Lung (tissue), 12 donors: ENCODE results near the gene SPATS2. TPM values are rescaled to one million over a fixed set of nuclear protein-coding genes. Genes with fewer than 3 reads are reported as not detected.
A peak's percentile ranks its signal among the peaks of the same experiment; 100 is the strongest.

Experiments
- ATAC-seq: fragments of 200-7000 bp; cut with Tn5 transposase; one replicate; pipeline ENCODE4 v1.9.1; 2020; ENCODE audit warnings: moderate number of reproducible peaks; ENCODE audit not compliant: insufficient read depth, low FRiP score
- DNase-seq, 3 donors: peaks; one replicate each; pipeline ENCODE4 v3.0.0-alpha.2; 2013 to 2017
- H3K27ac ChIP-seq, 2 donors: one replicate each; pipeline ENCODE4 v1.5.1; 2013; ENCODE audit warnings: mild to moderate bottlenecking in 2 of 2, moderate library complexity in 2 of 2, control low read depth in 1 of 2, inconsistent platforms in 1 of 2, low read depth in 1 of 2, low read length in 1 of 2
- H3K27me3 ChIP-seq, 3 donors: one replicate each; pipeline ENCODE4 v1.5.1; 2013; ENCODE audit warnings: low read length in 2 of 3; ENCODE audit not compliant: control insufficient read depth in 3 of 3, insufficient read depth in 3 of 3
- H3K36me3 ChIP-seq, 4 donors: one replicate each; pipeline ENCODE4 v1.5.1; 2013; ENCODE audit warnings: low read length in 4 of 4, mild to moderate bottlenecking in 1 of 4, moderate library complexity in 1 of 4; ENCODE audit not compliant: control insufficient read depth in 4 of 4, insufficient read depth in 4 of 4
- H3K4me1 ChIP-seq, 5 donors: one replicate each; pipeline ENCODE4 v1.5.1; 2013; ENCODE audit warnings: low read length in 5 of 5, mild to moderate bottlenecking in 2 of 5, moderate library complexity in 1 of 5; ENCODE audit not compliant: control insufficient read depth in 5 of 5, insufficient read depth in 5 of 5
- H3K4me3 ChIP-seq: one replicate; pipeline ENCODE4 v1.5.1; 2013; ENCODE audit warnings: mild to moderate bottlenecking, control low read depth, moderate library complexity
- H3K9ac ChIP-seq, 2 donors: one replicate each; pipeline ENCODE4 v1.5.1; 2013; ENCODE audit warnings: low read length in 2 of 2, control low read depth in 1 of 2; ENCODE audit not compliant: insufficient read depth in 1 of 2
- H3K9me3 ChIP-seq, 4 donors: one replicate each; pipeline ENCODE4 v1.5.1; 2013; ENCODE audit warnings: low read length in 3 of 4, mild to moderate bottlenecking in 1 of 4, moderate library complexity in 1 of 4; ENCODE audit not compliant: control insufficient read depth in 4 of 4, insufficient read depth in 3 of 4
- WGBS, 2 donors: extraction: QIAGEN DNeasy Blood & Tissue Kit; methylation state at CpG; one replicate each; pipeline ENCODE4 v1.1.7; 2013; 5-methylcytosine and 5-hydroxymethylcytosine counted together
- polyA plus RNA-seq, 2 donors: library from polyadenylated mRNA; stranded (reverse); fragments of 200-250 nt; gene quantifications; one replicate each; pipeline ENCODE4 v1.2.1, GENCODE V29; 2013
- total RNA-seq, 2 donors: library from RNA; depleted of rRNA in 1 of 2; stranded (reverse); fragments of >200 nt in 1 of 2; gene quantifications; one replicate each; pipeline ENCODE4 v1.2.1, GENCODE V29; 2014 to 2021
- TF ChIP-seq, protein P1 (sequence below): IDR thresholded peaks from 2 replicates; pipeline ENCODE4 v1.5.1; 2012; ENCODE audit warnings: mild to moderate bottlenecking; ENCODE audit errors: control extremely low read depth, extremely low read depth
- donor health status: control.
- donor health status: control.
- donor health status: Bipolar disorder and iron deficiency.
- donor health status: healthy.
- donor health status: DM: yes; HTN: yes; CAD: no.

SPATS2 gene
- total and polyA plus RNA-seq, 4 donors = 6.6 to 48.8 (median 10.0) TPM

DNA sequence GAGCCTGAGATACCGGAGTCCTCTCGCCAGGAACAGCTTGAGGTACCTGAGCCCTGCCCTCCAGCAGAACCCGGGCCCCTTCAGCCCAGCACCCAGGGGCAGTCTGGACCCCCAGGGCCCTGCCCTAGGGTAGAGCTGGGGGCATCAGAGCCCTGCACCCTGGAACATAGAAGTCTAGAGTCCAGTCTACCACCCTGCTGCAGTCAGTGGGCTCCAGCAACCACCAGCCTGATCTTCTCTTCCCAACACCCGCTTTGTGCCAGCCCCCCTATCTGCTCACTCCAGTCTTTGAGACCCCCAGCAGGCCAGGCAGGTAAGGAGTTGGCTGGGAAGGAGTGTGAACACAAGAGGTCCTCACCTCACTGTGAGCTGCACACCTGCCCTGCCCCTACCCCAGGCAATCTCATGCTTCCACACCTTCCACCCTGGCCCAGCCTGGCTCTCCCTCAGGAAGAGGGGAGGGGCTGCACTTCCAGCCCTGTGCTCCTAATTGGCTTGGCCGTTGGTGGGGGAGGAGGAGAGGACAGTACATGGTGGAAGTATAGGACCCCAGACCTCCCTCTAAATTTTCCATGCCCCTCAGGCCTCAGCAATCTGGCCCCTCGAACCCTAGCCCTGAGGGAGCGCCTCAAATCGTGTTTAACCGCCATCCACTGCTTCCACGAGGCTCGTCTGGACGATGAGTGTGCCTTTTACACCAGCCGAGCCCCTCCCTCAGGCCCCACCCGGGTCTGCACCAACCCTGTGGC, 36.5 kb upstream of the SPATS2 start:
- Histone ChIP-seq H3K27me3 (peaks cover 7 to 31% (median 29%) of the 10 kb centered on the region in 3 donors), H3K9me3 (no peaks in the 10 kb centered on the region), H3K36me3 (peaks cover 0 to 7% (median 0%) of the 10 kb centered on the region in 4 donors), H3K4me1 (peaks cover 0 to 5% (median 3%) of the 10 kb centered on the region in 5 donors), H3K9ac (no peak overlapping the region), H3K27ac (no peak overlapping the region), H3K4me3 (no peak overlapping the region)
- TF ChIP-seq, protein P1, sequence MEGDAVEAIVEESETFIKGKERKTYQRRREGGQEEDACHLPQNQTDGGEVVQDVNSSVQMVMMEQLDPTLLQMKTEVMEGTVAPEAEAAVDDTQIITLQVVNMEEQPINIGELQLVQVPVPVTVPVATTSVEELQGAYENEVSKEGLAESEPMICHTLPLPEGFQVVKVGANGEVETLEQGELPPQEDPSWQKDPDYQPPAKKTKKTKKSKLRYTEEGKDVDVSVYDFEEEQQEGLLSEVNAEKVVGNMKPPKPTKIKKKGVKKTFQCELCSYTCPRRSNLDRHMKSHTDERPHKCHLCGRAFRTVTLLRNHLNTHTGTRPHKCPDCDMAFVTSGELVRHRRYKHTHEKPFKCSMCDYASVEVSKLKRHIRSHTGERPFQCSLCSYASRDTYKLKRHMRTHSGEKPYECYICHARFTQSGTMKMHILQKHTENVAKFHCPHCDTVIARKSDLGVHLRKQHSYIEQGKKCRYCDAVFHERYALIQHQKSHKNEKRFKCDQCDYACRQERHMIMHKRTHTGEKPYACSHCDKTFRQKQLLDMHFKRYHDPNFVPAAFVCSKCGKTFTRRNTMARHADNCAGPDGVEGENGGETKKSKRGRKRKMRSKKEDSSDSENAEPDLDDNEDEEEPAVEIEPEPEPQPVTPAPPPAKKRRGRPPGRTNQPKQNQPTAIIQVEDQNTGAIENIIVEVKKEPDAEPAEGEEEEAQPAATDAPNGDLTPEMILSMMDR = no peak
- ATAC-seq (no peak), DNase-seq (no peak)
- WGBS, 2 donors = 86 to 87% methylated on average over 14 of the region's 14 CpGs

DNA sequence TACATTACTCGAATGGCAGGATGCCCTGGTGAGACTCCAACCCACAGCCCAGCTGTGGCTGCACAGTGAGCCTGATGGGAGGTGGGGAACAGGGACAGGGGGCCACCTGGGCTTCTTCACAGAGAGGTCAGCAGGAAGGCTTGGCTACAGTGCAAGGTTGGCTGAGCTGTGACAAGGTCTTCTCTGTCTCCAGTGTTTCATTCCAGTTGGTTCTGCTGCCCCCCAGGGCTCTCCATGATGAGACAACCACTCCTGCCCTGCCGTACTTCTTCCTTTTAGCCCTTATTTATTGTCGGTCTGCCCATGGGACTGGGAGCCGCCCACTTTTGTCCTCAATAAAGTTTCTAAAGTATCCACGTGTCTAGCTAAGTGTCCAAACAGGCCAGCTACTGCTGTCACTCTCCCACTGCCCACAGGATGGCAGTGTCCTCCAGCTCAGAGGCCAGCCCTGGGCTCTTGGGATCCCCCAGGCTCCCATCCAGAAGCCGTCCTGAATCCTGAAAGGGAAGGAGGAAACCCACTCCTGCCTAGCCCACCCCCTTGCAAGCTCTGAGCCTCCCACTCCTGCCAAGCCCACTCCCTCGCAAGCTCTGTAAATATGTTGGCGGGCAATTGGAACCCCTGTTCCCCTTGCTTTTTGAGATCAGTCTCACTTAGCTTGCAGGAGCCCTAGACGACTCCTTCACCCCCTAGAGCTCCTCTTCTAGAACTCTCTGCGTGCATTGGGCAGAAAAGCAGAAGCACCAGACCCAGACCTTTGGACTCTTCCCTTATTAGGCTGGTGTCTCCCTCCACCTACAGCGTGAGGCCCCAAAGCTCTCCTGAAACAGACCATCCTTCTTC, 35.7 kb upstream of the SPATS2 start:
- ATAC-seq (peak; percentile 79), DNase-seq (peak; percentile 75 to 80 (median 75))
- peaks cover 7 to 35% (median 32%) of the 10 kb centered on the region in 3 donors for H3K27me3 ChIP-seq
- peaks cover 0 to 7% (median 0%) of the 10 kb centered on the region in 4 donors for H3K36me3 ChIP-seq
- H3K9me3 ChIP-seq = peaks cover 0 to 3% (median 0%) of the 10 kb centered on the region in 4 donors
- H3K27ac ChIP-seq = no peak overlapping the region
- 54 to 67% methylated on average over 11 of the region's 11 CpGs for WGBS, 2 donors
- H3K4me1 ChIP-seq = peaks cover 0 to 6% (median 5%) of the 10 kb centered on the region in 5 donors
- TF ChIP-seq, protein P1 = peak; percentile 45
- H3K9ac ChIP-seq = no peak overlapping the region
- H3K4me3 ChIP-seq = no peak overlapping the region

DNA sequence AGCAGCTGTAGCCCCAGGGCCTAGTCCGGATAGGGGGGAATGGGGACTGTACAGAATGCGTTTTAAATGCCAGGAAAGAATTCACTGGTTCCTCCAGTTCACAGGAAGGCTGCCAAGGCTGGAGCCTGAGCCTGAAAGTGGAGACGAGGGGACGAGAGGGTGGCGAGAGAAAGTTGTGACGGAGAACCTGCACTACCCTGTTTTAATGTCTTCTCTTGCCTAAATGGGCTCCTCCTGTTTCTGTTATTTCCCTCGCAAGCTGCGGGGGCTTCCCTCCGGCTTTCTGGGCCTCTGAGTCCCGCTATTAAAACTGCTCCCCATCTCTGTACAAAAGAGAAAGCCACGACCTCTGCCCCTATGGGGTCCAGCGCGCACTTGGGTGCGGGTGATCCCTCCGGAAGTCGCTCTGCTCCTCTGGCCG, 34.8 kb upstream of the SPATS2 start:
- H3K36me3 ChIP-seq = peaks cover 0 to 7% (median 0%) of the 10 kb centered on the region in 4 donors
- no peak overlapping the region for H3K27ac ChIP-seq
- no peak for ATAC-seq
- H3K9me3 ChIP-seq = peaks cover 0 to 3% (median 0%) of the 10 kb centered on the region in 4 donors
- H3K4me3 ChIP-seq = no peak overlapping the region
- TF ChIP-seq, protein P1 = no peak
- no peak for DNase-seq
- no peak overlapping the region for H3K9ac ChIP-seq
- 60 to 65% methylated on average over 17 of the region's 17 CpGs for WGBS, 2 donors
- H3K4me1 ChIP-seq = peaks cover 0 to 12% (median 5%) of the 10 kb centered on the region in 5 donors
- peaks cover 7 to 42% (median 39%) of the 10 kb centered on the region in 3 donors for H3K27me3 ChIP-seq
